Urothelium cell line (cell line): ENCODE data around the gene HIVEP2.
A peak's percentile ranks its signal among the peaks of the same experiment; 100 is the strongest.

Source experiments
- DNase-seq: peaks from one replicate; pipeline ENCODE4 v3.0.0; 2011; ENCODE audit warnings: low spot score, mixed read lengths
- FAIRE-seq: peaks from 2 replicates; lab custom pipeline; 2011; peaks lifted over from hg19 to GRCh38; lab: Jason Lieb, UNC

The HIVEP2 gene

GRCh38 chr6:142925575-142926110 lies 19.3 kb downstream of the HIVEP2 start:
- FAIRE-seq (no peak), DNase-seq (no peak)

- FAIRE-seq: no peak
- no peak for DNase-seq
These were observed 26.5 kb downstream of the HIVEP2 start for GRCh38 chr6:142918339-142919042.

GRCh38 chr6:142916881-142917280 lies 28.1 kb downstream of the HIVEP2 start:
- DNase-seq: no peak
- no peak for FAIRE-seq

- DNase-seq (no peak), FAIRE-seq (no peak)
These were observed 29.9 kb downstream of the HIVEP2 start for GRCh38 chr6:142914937-142915697.

- no peak for FAIRE-seq
These were observed 30.6 kb downstream of the HIVEP2 start for GRCh38 chr6:142914369-142914768.

GRCh38 chr6:142913511-142914047 lies 31.4 kb downstream of the HIVEP2 start:
- DNase-seq (no peak), FAIRE-seq (no peak)

More at GRCh38 chr6:142914369-142914768, 30.6 kb downstream of the HIVEP2 start:
- no peak for DNase-seq

- FAIRE-seq: no peak
- DNase-seq: no peak
These were observed 31.9 kb downstream of the HIVEP2 start for GRCh38 chr6:142913036-142913510.

GRCh38 chr6:142912125-142912524 lies 32.9 kb downstream of the HIVEP2 start:
- FAIRE-seq (no peak), DNase-seq (no peak)

- FAIRE-seq (no peak), DNase-seq (no peak)
These were observed 33.5 kb downstream of the HIVEP2 start for GRCh38 chr6:142911430-142911829.

- DNase-seq (no peak), FAIRE-seq (no peak)
These were observed 35.3 kb downstream of the HIVEP2 start for GRCh38 chr6:142909686-142910085.

- DNase-seq: no peak
- no peak for FAIRE-seq
These were observed 36.7 kb downstream of the HIVEP2 start for GRCh38 chr6:142908235-142908634.

GRCh38 chr6:142907544-142907943 lies 37.4 kb downstream of the HIVEP2 start:
- DNase-seq: no peak
- no peak for FAIRE-seq

GRCh38 chr6:142906945-142907470 lies 38.0 kb downstream of the HIVEP2 start:
- FAIRE-seq (no peak), DNase-seq (no peak)

- no peak for DNase-seq
- FAIRE-seq: no peak
These were observed 41.2 kb downstream of the HIVEP2 start for GRCh38 chr6:142903812-142904211.

- peak; percentile 85 for FAIRE-seq
- peak; percentile 84 for DNase-seq
These were observed 42.3 kb downstream of the HIVEP2 start for GRCh38 chr6:142902636-142903053.

GRCh38 chr6:142901611-142902010 lies 43.4 kb downstream of the HIVEP2 start:
- DNase-seq: no peak

GRCh38 chr6:142900227-142900971 lies 44.6 kb downstream of the HIVEP2 start:
- DNase-seq (no peak), FAIRE-seq (no peak)

More at GRCh38 chr6:142901611-142902010, 43.4 kb downstream of the HIVEP2 start:
- FAIRE-seq: no peak

- DNase-seq: no peak
- no peak for FAIRE-seq
These were observed 45.8 kb downstream of the HIVEP2 start for GRCh38 chr6:142898927-142899895.

GRCh38 chr6:142897659-142898058 lies 47.3 kb downstream of the HIVEP2 start:
- DNase-seq: no peak
- FAIRE-seq: no peak
